Adrenal gland (tissue), 5 donors: Measurements from ENCODE around the gene APCDD1L.

ENCODE experiments used
- CTCF ChIP-seq, 6 experiments: fragments of 450-650 bp in 4 of 6; fragments of 200-600 bp in 2 of 6; sonication (generic) in 1 of 6; IDR thresholded peaks; 1 replicate in 5 of 6; 2 replicates in 1 of 6; pipeline versions ENCODE4 v1.5.1 to v1.8.0; 2016 to 2021; ENCODE audit warnings: antibody characterized with exemption in 6 of 6, mild to moderate bottlenecking in 2 of 6, moderate library complexity in 1 of 6
- POLR2A ChIP-seq, 2 donors: fragments of 450-650 bp; IDR thresholded peaks; one replicate each; pipeline ENCODE4 v1.6.1; 2017; ENCODE audit warnings: antibody characterized with exemption in 2 of 2, mild to moderate bottlenecking in 2 of 2, moderate library complexity in 1 of 2
- donor health status: DM: no; HTN: no; CAD: no.

GRCh38 chr20:58495623-58496428 lies 19.4 kb downstream of the APCDD1L start:
- no peak for TF ChIP-seq CTCF (IDR thresholded peaks at IDR 0.05)
- no peak for TF ChIP-seq POLR2A (IDR thresholded peaks at IDR 0.05)
